Aorta (tissue), 5 donors: ENCODE results near the gene ASTN2. TPM values are rescaled to one million over a fixed set of nuclear protein-coding genes. Genes with fewer than 3 reads are reported as not detected.

Experiments used
- ATAC-seq: fragments of 200-7000 bp; cut with Tn5 transposase; one replicate; pipeline ENCODE4 v1.9.1; 2022; ENCODE audit warnings: moderate library complexity; ENCODE audit not compliant: low FRiP score
- DNase-seq, 2 donors: peaks; one replicate each; pipeline ENCODE4 v3.0.0-alpha.2; 2020
- H3K27ac ChIP-seq, 2 donors: one replicate each; pipeline ENCODE4 v1.5.1; 2013; ENCODE audit warnings: low read length in 2 of 2, mild to moderate bottlenecking in 2 of 2, moderate library complexity in 2 of 2, control low read depth in 1 of 2, inconsistent platforms in 1 of 2, low read depth in 1 of 2
- H3K27me3 ChIP-seq, 2 donors: one replicate each; pipeline ENCODE4 v1.6.1; 2013; ENCODE audit warnings: control low read depth in 1 of 2, low read length in 1 of 2, mild to moderate bottlenecking in 1 of 2, moderate library complexity in 1 of 2; ENCODE audit not compliant: insufficient read depth in 2 of 2, control insufficient read depth in 1 of 2
- H3K36me3 ChIP-seq, 2 donors: one replicate each; pipeline ENCODE4 v1.6.1; 2013; ENCODE audit warnings: control low read depth in 1 of 2, low read length in 1 of 2, mild to moderate bottlenecking in 1 of 2; ENCODE audit not compliant: insufficient read depth in 2 of 2, control insufficient read depth in 1 of 2
- H3K4me1 ChIP-seq, 2 donors: one replicate each; pipeline ENCODE4 v1.6.1; 2013; ENCODE audit warnings: low read length in 2 of 2, control low read depth in 1 of 2, mild to moderate bottlenecking in 1 of 2, moderate library complexity in 1 of 2; ENCODE audit not compliant: insufficient read depth in 2 of 2, control insufficient read depth in 1 of 2
- H3K4me3 ChIP-seq, 2 donors: one replicate each; pipeline ENCODE4 v1.5.1; 2013; ENCODE audit warnings: low read length in 2 of 2, control low read depth in 1 of 2, mild to moderate bottlenecking in 1 of 2
- H3K9me3 ChIP-seq: one replicate; pipeline ENCODE4 v1.6.1; 2013; ENCODE audit warnings: mild to moderate bottlenecking, low read length; ENCODE audit not compliant: control insufficient read depth
- WGBS, 2 donors: extraction: QIAGEN DNeasy Blood & Tissue Kit; methylation state at CpG; one replicate each; pipeline ENCODE4 v1.1.7; 2013; 5-methylcytosine and 5-hydroxymethylcytosine counted together
- intact Hi-C, 2 donors: fragments of 100-400 bp; cut with DNase I; formaldehyde crosslinking; loops; one replicate each; pipeline versions ENCODE4 v1.14.2 to v1.15.0; 2022
- polyA plus RNA-seq, 2 donors: library from polyadenylated mRNA; stranded (reverse); fragments of 200-250 nt; gene quantifications; one replicate each; pipeline ENCODE4 v1.2.3, GENCODE V29; 2013
- total RNA-seq, 2 donors: library from RNA; stranded (reverse); fragmentation: NEBNext Ultra II Directional; extraction: Animal tissue kit (Norgen Biotek cat#: 25700); gene quantifications; one replicate each; pipeline ENCODE4 v1.2.1, GENCODE V29; 2021
- donor health status: healthy with polysubstance abuse.
- donor health status: Bipolar disorder and iron deficiency.
- donor health status: DM: no; HTN: no; CAD: no.
- donor health status: DM: no; HTN: no; CAD: no.
- donor health status: DM: yes; HTN: yes; CAD: no.

Gene ASTN2
- total and polyA plus RNA-seq, 4 donors: 1.0 to 7.5 (median 4.4) TPM

DNA sequence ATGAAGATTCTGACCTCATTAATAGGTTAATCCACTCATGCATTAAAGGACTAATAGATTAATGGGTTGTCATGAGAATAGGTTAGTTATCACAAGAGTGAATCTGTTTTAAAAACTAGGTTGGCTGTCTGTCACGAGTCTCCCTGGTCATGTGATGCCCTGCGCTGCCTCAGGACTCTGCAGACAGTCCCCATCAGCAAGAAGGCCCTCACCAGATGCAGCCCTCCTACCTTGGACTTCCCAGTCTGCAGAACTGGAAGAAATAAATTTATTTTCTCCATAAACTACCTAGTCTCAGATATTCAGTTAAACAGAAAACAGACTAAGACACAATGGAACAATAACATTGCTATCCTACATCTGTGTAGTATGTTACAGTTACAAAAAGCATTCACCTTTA, 227.4 kb downstream of the ASTN2 start:
- intact Hi-C loops: no loop called here

DNA sequence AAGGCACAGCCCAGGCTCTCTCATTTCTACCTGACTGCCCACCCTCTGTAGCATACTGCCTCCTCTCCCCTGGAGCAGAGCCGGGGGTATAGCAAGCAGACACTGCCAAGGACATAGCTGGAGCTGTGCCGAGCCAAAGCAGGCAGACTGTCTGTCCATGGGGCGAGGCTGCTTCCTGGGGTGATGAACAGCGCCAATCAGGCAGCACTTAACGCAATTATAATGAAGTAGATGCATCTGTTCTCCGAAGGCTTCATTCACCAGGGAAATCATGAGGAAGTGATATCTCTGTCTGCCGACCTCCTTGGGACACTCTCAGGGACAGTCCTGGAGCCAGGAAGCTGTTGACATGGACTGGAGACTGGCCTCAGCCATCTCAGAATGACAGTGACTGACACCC, 230.7 kb downstream of the ASTN2 start:
- H3K36me3 ChIP-seq: no peaks in the 10 kb centered on the region
- H3K27me3 ChIP-seq: no peaks in the 10 kb centered on the region
- H3K4me1 ChIP-seq: no peaks in the 10 kb centered on the region
- ATAC-seq (no peak), DNase-seq (no peak)
- no peak overlapping the region for H3K27ac ChIP-seq
- 69 to 76% methylated on average over 7 of the region's 7 CpGs for WGBS, 2 donors
- H3K9me3 ChIP-seq: no peaks in the 10 kb centered on the region
- intact Hi-C loops: no loop called here
- no peak overlapping the region for H3K4me3 ChIP-seq

More for the DNA sequence above, 227.4 kb downstream of the ASTN2 start:
- 63 to 70% methylated on average over 2 of the region's 2 CpGs for WGBS, 2 donors
- ATAC-seq: no peak
- no peaks in the 10 kb centered on the region for H3K9me3 ChIP-seq
- no peak for DNase-seq
- no peaks in the 10 kb centered on the region for H3K27me3 ChIP-seq
- no peak overlapping the region for H3K27ac ChIP-seq
- no peak overlapping the region for H3K4me3 ChIP-seq
- H3K4me1 ChIP-seq: no peaks in the 10 kb centered on the region
- no peaks in the 10 kb centered on the region for H3K36me3 ChIP-seq

DNA sequence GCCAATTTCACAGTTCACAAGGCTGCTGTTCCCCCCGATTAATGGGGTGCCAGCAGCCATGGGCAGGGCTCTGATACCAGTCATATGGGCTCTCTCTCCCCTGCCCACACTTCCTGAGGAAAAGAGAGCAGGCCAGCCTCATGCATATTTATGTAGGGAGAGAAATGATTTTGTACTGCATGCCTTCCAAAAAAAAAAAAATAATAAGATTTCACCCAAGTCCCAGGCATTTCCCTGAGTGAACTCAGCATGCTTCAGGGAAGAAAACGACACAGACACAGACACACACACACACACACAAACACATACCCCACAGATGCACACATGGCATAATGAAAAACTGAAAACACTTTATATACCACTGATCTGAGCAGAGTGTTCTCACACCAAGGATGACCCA, 232.8 kb downstream of the ASTN2 start:
- no peak for ATAC-seq
- H3K9me3 ChIP-seq: no peaks in the 10 kb centered on the region
- no peak for DNase-seq
- H3K4me3 ChIP-seq: no peak overlapping the region
- 32 to 43% methylated on average over 2 of the region's 2 CpGs for WGBS, 2 donors
- no peak overlapping the region for H3K27ac ChIP-seq
- H3K4me1 ChIP-seq: no peaks in the 10 kb centered on the region
- no peaks in the 10 kb centered on the region for H3K36me3 ChIP-seq
- H3K27me3 ChIP-seq: no peaks in the 10 kb centered on the region
- intact Hi-C loops: no loop called here

DNA sequence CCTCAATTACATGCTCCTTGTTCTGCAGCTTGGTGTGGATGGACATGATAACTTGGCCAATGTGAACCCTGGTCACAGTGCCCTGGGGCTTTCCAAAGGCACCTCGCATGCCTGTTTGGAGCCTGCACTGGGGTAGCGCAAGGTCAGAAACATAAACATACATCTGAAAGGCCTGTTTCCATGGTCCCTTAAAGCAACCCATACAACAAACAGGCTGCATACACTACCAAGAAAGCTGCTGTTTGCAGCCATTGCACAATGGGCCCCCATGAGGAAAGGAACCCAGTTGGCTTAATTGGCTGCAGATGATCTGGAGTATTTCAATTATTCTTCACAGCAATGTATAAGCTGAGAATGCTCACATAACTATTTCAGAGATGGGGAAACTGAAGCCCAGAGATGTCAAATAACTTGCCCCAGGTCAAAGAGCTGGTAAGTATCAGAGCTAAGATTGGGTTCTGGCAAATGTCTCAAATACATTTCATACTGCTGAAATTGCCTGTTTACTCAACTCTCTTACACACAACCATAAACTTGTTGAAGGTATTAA, 233.9 kb downstream of the ASTN2 start:
- WGBS, 2 donors: 74 to 79% methylated on average over 2 of the region's 2 CpGs
- intact Hi-C loops: no loop called here
- no peaks in the 10 kb centered on the region for H3K36me3 ChIP-seq
- no peaks in the 10 kb centered on the region for H3K9me3 ChIP-seq
- no peak for DNase-seq
- no peak for ATAC-seq
- no peak overlapping the region for H3K4me3 ChIP-seq
- no peak overlapping the region for H3K27ac ChIP-seq
- H3K27me3 ChIP-seq: no peaks in the 10 kb centered on the region
- no peaks in the 10 kb centered on the region for H3K4me1 ChIP-seq

DNA sequence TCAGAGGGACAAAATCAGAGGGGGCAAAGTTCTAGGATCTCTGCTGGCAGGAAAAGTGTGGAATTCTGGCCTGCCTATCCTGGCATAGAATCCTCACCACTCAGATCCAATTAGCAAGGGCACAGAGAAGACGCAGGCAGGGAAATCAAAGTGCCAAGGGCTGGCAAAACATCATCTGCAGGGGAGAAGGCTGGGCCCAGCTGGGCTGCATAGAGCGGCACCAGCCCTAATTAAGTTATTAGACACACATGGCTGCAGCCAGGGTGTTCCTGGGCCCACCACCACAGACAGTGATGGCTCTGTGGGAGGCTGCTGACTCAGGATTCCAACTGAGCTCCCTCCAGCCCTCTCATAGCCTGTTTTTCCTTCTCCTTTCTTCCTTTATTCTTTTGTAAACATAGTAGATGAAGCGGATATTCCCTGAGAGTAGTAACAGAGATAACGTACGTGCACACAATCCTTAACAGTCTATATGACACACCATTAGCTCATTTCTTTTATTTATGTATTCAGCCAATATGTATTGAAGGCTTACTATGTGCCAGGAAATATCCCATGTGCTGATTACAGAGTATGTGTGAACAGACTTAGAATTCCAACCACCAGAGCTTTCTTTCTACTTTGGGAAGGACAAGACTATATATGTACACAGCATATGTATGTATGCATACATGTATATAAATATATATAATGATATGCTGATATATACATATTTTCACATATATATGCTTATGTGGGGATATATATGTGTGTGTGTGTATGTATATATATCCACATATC, 236.1 kb downstream of the ASTN2 start:
- H3K4me3 ChIP-seq: no peak overlapping the region
- DNase-seq: no peak
- no peaks in the 10 kb centered on the region for H3K36me3 ChIP-seq
- no peak for ATAC-seq
- intact Hi-C loops: no loop called here
- H3K27me3 ChIP-seq: no peaks in the 10 kb centered on the region
- H3K27ac ChIP-seq: no peak overlapping the region
- H3K4me1 ChIP-seq: no peaks in the 10 kb centered on the region
- no peaks in the 10 kb centered on the region for H3K9me3 ChIP-seq
- 67 to 81% methylated on average over 5 of the region's 5 CpGs for WGBS, 2 donors

DNA sequence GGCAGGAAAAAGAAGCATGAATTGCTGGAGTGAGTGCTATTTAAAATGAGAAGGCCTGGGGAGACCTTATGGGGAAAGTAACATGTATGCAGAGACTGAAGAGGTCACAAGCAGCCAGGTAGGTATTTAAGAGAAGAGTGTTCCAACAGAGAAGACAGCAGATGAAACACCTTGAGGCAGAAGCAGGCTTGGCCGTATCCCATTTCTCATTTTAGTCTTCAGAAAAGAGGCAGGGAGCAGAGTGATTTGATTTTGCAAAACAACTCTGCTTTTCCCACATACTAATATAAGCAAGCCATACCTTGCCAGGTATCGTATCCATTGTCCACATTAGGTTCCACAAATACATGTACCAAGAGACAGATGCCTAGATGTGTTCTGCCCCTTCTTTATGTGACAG, 244.3 kb downstream of the ASTN2 start:
- H3K4me3 ChIP-seq: no peak overlapping the region
- intact Hi-C loops: no loop called here
- ATAC-seq: no peak
- no peak overlapping the region for H3K27ac ChIP-seq
- no peaks in the 10 kb centered on the region for H3K4me1 ChIP-seq
- WGBS, 2 donors: 69 to 83% methylated on average over 2 of the region's 2 CpGs
- DNase-seq: no peak
- H3K36me3 ChIP-seq: no peaks in the 10 kb centered on the region
- no peaks in the 10 kb centered on the region for H3K27me3 ChIP-seq
- H3K9me3 ChIP-seq: peaks cover 2% of the 10 kb centered on the region

DNA sequence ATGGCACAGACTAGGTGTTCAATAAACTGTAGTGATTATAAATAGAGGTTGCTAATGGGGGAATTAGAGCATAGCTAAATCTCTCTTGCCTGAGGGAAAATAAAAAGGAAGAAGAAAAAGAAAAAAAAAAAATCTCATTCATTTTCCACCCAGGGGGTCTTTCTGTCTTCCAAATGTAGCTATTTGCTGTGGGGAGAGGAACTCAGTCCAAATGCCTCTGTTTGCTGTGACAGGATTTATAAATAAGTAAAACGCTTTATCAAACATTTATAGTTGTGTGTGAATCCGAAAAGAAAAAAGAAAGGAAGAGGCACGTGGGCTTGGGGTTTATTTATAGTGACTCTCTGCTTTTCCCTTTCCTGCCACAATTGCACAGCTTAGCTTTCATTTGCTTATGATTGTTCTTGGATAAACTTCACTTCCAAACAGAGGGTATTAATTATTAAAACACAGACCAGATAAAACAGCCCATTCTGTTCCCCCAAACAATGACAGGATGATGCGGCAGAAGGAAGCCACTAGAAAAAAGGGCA, 245.7 kb downstream of the ASTN2 start:
- Histone ChIP-seq H3K27me3 (no peaks in the 10 kb centered on the region), H3K9me3 (peaks cover 2% of the 10 kb centered on the region), H3K4me1 (no peaks in the 10 kb centered on the region), H3K36me3 (no peaks in the 10 kb centered on the region), H3K27ac (no peak overlapping the region), H3K4me3 (no peak overlapping the region)
- intact Hi-C loops: no loop called here
- DNase-seq (no peak), ATAC-seq (no peak)
- 32 to 33% methylated on average over 4 of the region's 4 CpGs for WGBS, 2 donors

DNA sequence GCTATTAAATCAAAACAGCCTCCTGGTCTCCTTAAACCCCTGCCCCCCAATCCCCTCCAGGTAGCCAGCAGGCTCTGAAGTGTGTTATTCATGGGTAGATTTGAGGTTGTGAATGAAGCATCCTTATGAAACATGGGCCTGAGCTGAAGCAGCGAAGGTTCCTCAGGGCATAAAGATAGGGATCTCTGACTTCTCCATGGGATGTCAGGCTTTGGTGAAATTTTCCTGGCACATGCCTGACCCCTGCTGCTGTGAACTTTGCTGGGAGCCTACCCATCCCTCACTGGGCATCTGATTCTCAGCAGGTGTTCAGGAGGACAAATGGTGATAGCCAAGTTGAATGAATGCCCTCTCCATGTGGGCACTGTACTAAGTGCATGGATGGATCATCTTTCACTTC, 250.3 kb downstream of the ASTN2 start:
- Histone ChIP-seq H3K9me3 (no peaks in the 10 kb centered on the region), H3K36me3 (no peaks in the 10 kb centered on the region), H3K4me1 (no peaks in the 10 kb centered on the region), H3K27me3 (no peaks in the 10 kb centered on the region), H3K4me3 (no peak overlapping the region), H3K27ac (no peak overlapping the region)
- WGBS, 2 donors: 78 to 89% methylated on average over 1 of the region's 1 CpG
- peak; percentile 31 for ATAC-seq
- intact Hi-C loops: no loop called here
- no peak for DNase-seq

DNA sequence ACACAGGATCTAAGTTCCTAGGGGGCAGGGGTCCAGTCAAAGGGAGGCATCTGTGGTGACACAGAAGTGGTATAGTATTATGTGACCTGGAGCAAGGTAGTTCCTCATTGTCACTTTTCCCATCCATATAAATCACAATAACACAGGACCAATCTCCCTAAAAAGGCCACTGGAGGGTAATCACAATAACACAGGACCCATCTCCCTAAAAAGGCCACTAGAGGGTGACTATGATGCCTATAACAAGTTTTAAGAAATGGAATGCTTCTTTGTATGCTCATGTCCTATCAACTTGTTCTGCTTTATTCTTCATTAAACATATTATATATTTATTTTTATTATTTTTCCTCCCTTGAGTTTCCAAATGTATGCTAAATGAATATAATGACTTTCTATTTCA, 254.6 kb downstream of the ASTN2 start:
- H3K27ac ChIP-seq: no peak overlapping the region
- H3K36me3 ChIP-seq: no peaks in the 10 kb centered on the region
- DNase-seq: no peak
- no peaks in the 10 kb centered on the region for H3K9me3 ChIP-seq
- no peaks in the 10 kb centered on the region for H3K4me1 ChIP-seq
- no peak overlapping the region for H3K4me3 ChIP-seq
- no peak for ATAC-seq
- no peaks in the 10 kb centered on the region for H3K27me3 ChIP-seq
- intact Hi-C loops: no loop called here
